ENCODE data around the gene SLC44A4. TPM values are rescaled to one million over a fixed set of nuclear protein-coding genes. Genes with fewer than 3 reads are reported as not detected.
A peak's percentile ranks its signal among the peaks of the same experiment; 100 is the strongest.
"Not testable (repeated sequence)": the region's sequence is repeated elsewhere in the genome, so short reads cannot be mapped to it uniquely, and the experiment has no call there.

SLC44A4 gene
- total RNA-seq, 1 experiment from 2014 or later, result 3.1 TPM

GRCh38 chr6:31842053-31842452, 36.7 kb downstream of the SLC44A4 start (continued):
- TF ChIP-seq MLX (CRISPR knock-in tag; IDR thresholded peaks at IDR 0.05) (no peak), KAT7 (CRISPR knock-in tag; IDR thresholded peaks at IDR 0.05; ENCODE audit: borderline replicate concordance) (no peak), AFF4 (CRISPR knock-in tag; IDR thresholded peaks at IDR 0.05; ENCODE audit: borderline replicate concordance) (no peak), ZBTB43 (CRISPR knock-in tag; IDR thresholded peaks at IDR 0.05) (no peak)

GRCh38 chr6:31839779-31840126, 39.0 kb downstream of the SLC44A4 start:
- POLR2A ChIA-PET, result interaction anchor here (1.3 kb wide), 1 partner anchor 44 kb away, joined by 4 read pairs; the partner anchor contains the start of gene VARS1
- H3K36me3 Mint-ChIP-seq, result peaks cover 63% of the 10 kb centered on the region
- CTCF ChIA-PET, result interaction anchor here (0.9 kb wide), 1 partner anchor 67 kb away, joined by 3 read pairs; no protein-coding TSS in a partner anchor
- H3K27ac Mint-ChIP-seq; H3K27me3 Mint-ChIP-seq (ENCODE audit: low read depth); DNase-seq (ENCODE audit: low spot score); H3K9me3 Mint-ChIP-seq; ATAC-seq; H3K4me3 Mint-ChIP-seq: not testable (repeated sequence)
- TF ChIP-seq ERG (CRISPR knock-in tag; IDR thresholded peaks at IDR 0.05) (peak; percentile 18; the same call in 1 of the 2 replicates), ZNF671 (CRISPR knock-in tag; IDR thresholded peaks at IDR 0.05) (0 out of 2 replicates have a peak, but pooled peaks have one; percentile 21), ZNF416 (CRISPR knock-in tag; IDR thresholded peaks at IDR 0.05) (0 out of 2 replicates have a peak, but pooled peaks have one; percentile 7), ZNF532 (CRISPR knock-in tag; IDR thresholded peaks at IDR 0.05; ENCODE audit: borderline replicate concordance) (peak; percentile 53; the same call in 1 of the 2 replicates)
- peaks cover 28% of the 10 kb centered on the region for H3K4me1 Mint-ChIP-seq

GRCh38 chr6:31838968-31839367, 39.8 kb downstream of the SLC44A4 start:
- TF ChIP-seq ZBTB21 (CRISPR knock-in tag; IDR thresholded peaks at IDR 0.05; ENCODE audit: borderline replicate concordance) (no peak), ZNF121 (CRISPR knock-in tag; IDR thresholded peaks at IDR 0.05) (peak; percentile 16; the same call in 1 of the 2 replicates)
- no peaks in the 10 kb centered on the region for H3K9me3 Mint-ChIP-seq
- ChIA-PET CTCF (interaction anchor here (1.3 to 1.4 kb wide), 3 partner anchors 43 to 69 kb away, joined by 3 to 6 read pairs (median 4); partner anchors contain the start of gene VARS1), POLR2A (interaction anchor here (0.7 to 1.3 kb wide), 3 partner anchors 43 to 302 kb away, joined by 3 to 4 read pairs (median 3); partner anchors contain the start of gene VARS1)
- no peak for ATAC-seq
- no peaks in the 10 kb centered on the region for H3K27me3 Mint-ChIP-seq (ENCODE audit: low read depth)
- H3K4me1 Mint-ChIP-seq, result peaks cover 28% of the 10 kb centered on the region
- peak overlapping the region; percentile 49; the same call in 1 of the 2 replicates for H3K27ac Mint-ChIP-seq
- H3K36me3 Mint-ChIP-seq, result peaks cover 64% of the 10 kb centered on the region
- DNase-seq (ENCODE audit: low spot score), result no peak
- H3K4me3 Mint-ChIP-seq, result peak overlapping the region; percentile 99

- H3K27ac Mint-ChIP-seq, result peak overlapping the region; percentile 100; the same call in 1 of the 2 replicates
- H3K36me3 Mint-ChIP-seq, result peaks cover 64% of the 10 kb centered on the region
- peaks cover 28% of the 10 kb centered on the region for H3K4me1 Mint-ChIP-seq
- H3K9me3 Mint-ChIP-seq; DNase-seq (ENCODE audit: low spot score); H3K27me3 Mint-ChIP-seq (ENCODE audit: low read depth); ATAC-seq: not testable (repeated sequence)
- CTCF ChIA-PET, result interaction anchor here (1.3 to 1.4 kb wide), 3 partner anchors 42 to 68 kb away, joined by 3 to 6 read pairs (median 4); partner anchors contain the start of gene VARS1
- H3K4me3 Mint-ChIP-seq, result peak overlapping the region; percentile 99
- POLR2A ChIA-PET, result interaction anchor here (0.9 kb wide), 1 partner anchor 72 kb away, joined by 3 read pairs; no protein-coding TSS in a partner anchor
These were observed 40.7 kb downstream of the SLC44A4 start for GRCh38 chr6:31838114-31838553.

Data from WTC11 (cell line).